HEK293 (cell line): ENCODE results near the gene HIVEP2.
A peak's percentile ranks its signal among the peaks of the same experiment; 100 is the strongest.

Experiments used
- CTCF ChIA-PET: fragments of 350-600 bp; formaldehyde crosslinking; extraction: SDS; loops from one replicate; lab custom pipeline; 2021; ENCODE audit warnings: antibody characterized with exemption; lab: Yijun Ruan, JAX
- POLR2A ChIA-PET: fragments of 300-600 bp; formaldehyde crosslinking; extraction: SDS; loops from one replicate; lab custom pipeline; 2020; ENCODE audit warnings: antibody characterized with exemption, inconsistent platforms; lab: Yijun Ruan, JAX
- H3K27ac ChIP-seq: fragments of 200-500 bp; sonication (Bioruptor generic); 2 replicates; pipeline ENCODE4 v1.5.1; 2014; ENCODE audit warnings: low read depth, low read length, control low read depth, inconsistent platforms; ENCODE audit errors: extremely low read depth
- H3K36me3 ChIP-seq, 2 experiments: fragments of 200-500 bp in 1 of 2; sonication (Bioruptor generic) in 1 of 2; 1 replicate in 1 of 2; 2 replicates in 1 of 2; pipeline ENCODE4 v1.5.1; 2014 to 2017; ENCODE audit warnings: inconsistent platforms in 2 of 2, low read length in 2 of 2; ENCODE audit not compliant: control insufficient read depth in 2 of 2, insufficient read depth in 1 of 2
- H3K4me1 ChIP-seq: fragments of 200-500 bp; sonication (Bioruptor generic); 2 replicates; pipeline ENCODE4 v1.5.1; 2014; ENCODE audit warnings: mild to moderate bottlenecking, low read length, inconsistent platforms; ENCODE audit not compliant: control insufficient read depth, insufficient read depth
- H3K4me3 ChIP-seq: 2 replicates; pipeline ENCODE4 v1.5.1; 2011; ENCODE audit warnings: low read depth, mild to moderate bottlenecking, control low read depth, low read length, moderate library complexity
- H3K9me3 ChIP-seq: fragments of 200-500 bp; sonication (Bioruptor generic); 2 replicates; pipeline ENCODE4 v1.5.1; 2014; ENCODE audit warnings: low read depth, low read length, inconsistent platforms; ENCODE audit not compliant: control insufficient read depth, insufficient read depth
- ATF2 ChIP-seq: fragments of 450-650 bp; formaldehyde crosslinking; IDR thresholded peaks from 2 replicates; pipeline ENCODE4 v1.5.1; 2016; ENCODE audit warnings: missing biosample characterization, missing genetic modification characterization, low read depth
- FEZF1 ChIP-seq: fragments of 450-650 bp; formaldehyde crosslinking; IDR thresholded peaks from 2 replicates; pipeline ENCODE4 v1.5.1; 2016; ENCODE audit warnings: missing biosample characterization, missing genetic modification characterization
- PBX3 ChIP-seq: sonication (generic); formaldehyde crosslinking; IDR thresholded peaks from 2 replicates; pipeline ENCODE4 v1.8.1; 2022; ENCODE audit warnings: mild to moderate bottlenecking, moderate library complexity, missing genetic modification reagents
- PRDM1 ChIP-seq: fragments of 450-650 bp; formaldehyde crosslinking; IDR thresholded peaks from 2 replicates; pipeline ENCODE4; 2016; ENCODE audit warnings: missing biosample characterization, missing genetic modification characterization
- WT1 ChIP-seq: fragments of 450-650 bp; formaldehyde crosslinking; IDR thresholded peaks from 2 replicates; pipeline ENCODE4 v1.5.1; 2016; ENCODE audit warnings: missing biosample characterization, missing genetic modification characterization
- ZBTB11 ChIP-seq: fragments of 450-650 bp; formaldehyde crosslinking; conservative IDR thresholded peaks from 2 replicates; pipeline ENCODE4 v1.5.1; 2016; ENCODE audit warnings: low read depth, missing biosample characterization, missing genetic modification characterization
- ZNF266 ChIP-seq: fragments of 450-650 bp; formaldehyde crosslinking; IDR thresholded peaks from 2 replicates; pipeline ENCODE4 v1.5.1; 2016; ENCODE audit warnings: missing biosample characterization, missing genetic modification characterization, low read depth
- ZNF366 ChIP-seq: fragments of 450-650 bp; formaldehyde crosslinking; conservative IDR thresholded peaks from 2 replicates; pipeline ENCODE4 v1.5.1; 2016; ENCODE audit warnings: missing biosample characterization, missing genetic modification characterization
- TF ChIP-seq, protein P1 (sequence below): fragments of 450-650 bp; IDR thresholded peaks from 2 replicates; pipeline ENCODE4 v1.5.1; 2018; ENCODE audit warnings: missing biosample characterization, mild to moderate bottlenecking, missing genetic modification characterization
- TF ChIP-seq, protein P2 (sequence below): fragments of 450-650 bp; formaldehyde crosslinking; IDR thresholded peaks from 2 replicates; pipeline ENCODE4 v1.5.1; 2017; ENCODE audit warnings: missing biosample characterization, missing genetic modification characterization

HIVEP2 gene

GRCh38 chr6:142884214-142885035 lies 60.6 kb downstream of the HIVEP2 start:
- H3K4me1 ChIP-seq: peaks cover 11% of the 10 kb centered on the region

More at GRCh38 chr6:142884214-142885035, 60.6 kb downstream of the HIVEP2 start:
- no peaks in the 10 kb centered on the region for H3K36me3 ChIP-seq
- ChIA-PET CTCF (interaction anchor here (0.5 to 2.4 kb wide), 4 partner anchors 58 to 1033 kb away, joined by 4 to 12 read pairs (median 4); no protein-coding TSS in a partner anchor), POLR2A (interaction anchor here (1.0 to 1.5 kb wide), 3 partner anchors 12 to 43 kb away, joined by 3 to 4 read pairs (median 3); no protein-coding TSS in a partner anchor)
- TF ChIP-seq ATF2 (peak; percentile 73), FEZF1 (tag by site-specific recombination) (peak; percentile 48), ZNF366 (tag by site-specific recombination) (peak; percentile 63), ZNF266 (tag by site-specific recombination) (no peak), PRDM1 (tag by site-specific recombination) (peak; percentile 41; the same call in 1 of the 2 replicates), PBX3 (CRISPR knock-in tag) (no peak), ZBTB11 (tag by site-specific recombination) (no peak), WT1 (tag by site-specific recombination) (0 out of 2 replicates have a peak, but pooled peaks have one; percentile 6)
- TF ChIP-seq, protein P1, sequence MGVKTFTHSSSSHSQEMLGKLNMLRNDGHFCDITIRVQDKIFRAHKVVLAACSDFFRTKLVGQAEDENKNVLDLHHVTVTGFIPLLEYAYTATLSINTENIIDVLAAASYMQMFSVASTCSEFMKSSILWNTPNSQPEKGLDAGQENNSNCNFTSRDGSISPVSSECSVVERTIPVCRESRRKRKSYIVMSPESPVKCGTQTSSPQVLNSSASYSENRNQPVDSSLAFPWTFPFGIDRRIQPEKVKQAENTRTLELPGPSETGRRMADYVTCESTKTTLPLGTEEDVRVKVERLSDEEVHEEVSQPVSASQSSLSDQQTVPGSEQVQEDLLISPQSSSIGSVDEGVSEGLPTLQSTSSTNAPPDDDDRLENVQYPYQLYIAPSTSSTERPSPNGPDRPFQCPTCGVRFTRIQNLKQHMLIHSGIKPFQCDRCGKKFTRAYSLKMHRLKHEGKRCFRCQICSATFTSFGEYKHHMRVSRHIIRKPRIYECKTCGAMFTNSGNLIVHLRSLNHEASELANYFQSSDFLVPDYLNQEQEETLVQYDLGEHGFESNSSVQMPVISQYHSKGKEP (tag by site-specific recombination): 0 out of 2 replicates have a peak, but pooled peaks have one; percentile 4
- TF ChIP-seq, protein P2, sequence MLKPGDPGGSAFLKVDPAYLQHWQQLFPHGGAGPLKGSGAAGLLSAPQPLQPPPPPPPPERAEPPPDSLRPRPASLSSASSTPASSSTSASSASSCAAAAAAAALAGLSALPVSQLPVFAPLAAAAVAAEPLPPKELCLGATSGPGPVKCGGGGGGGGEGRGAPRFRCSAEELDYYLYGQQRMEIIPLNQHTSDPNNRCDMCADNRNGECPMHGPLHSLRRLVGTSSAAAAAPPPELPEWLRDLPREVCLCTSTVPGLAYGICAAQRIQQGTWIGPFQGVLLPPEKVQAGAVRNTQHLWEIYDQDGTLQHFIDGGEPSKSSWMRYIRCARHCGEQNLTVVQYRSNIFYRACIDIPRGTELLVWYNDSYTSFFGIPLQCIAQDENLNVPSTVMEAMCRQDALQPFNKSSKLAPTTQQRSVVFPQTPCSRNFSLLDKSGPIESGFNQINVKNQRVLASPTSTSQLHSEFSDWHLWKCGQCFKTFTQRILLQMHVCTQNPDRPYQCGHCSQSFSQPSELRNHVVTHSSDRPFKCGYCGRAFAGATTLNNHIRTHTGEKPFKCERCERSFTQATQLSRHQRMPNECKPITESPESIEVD (tag by site-specific recombination): peak; percentile 21
- TF ChIP-seq, all 188 proteins: peak for 7
- Histone ChIP-seq H3K27ac (0 out of 2 replicates have a peak overlapping the region, but pooled peaks have one; percentile 32), H3K4me3 (peak overlapping the region; percentile 24; the same call in 1 of the 2 replicates), H3K9me3 (no peaks in the 10 kb centered on the region)
